Measurements from ENCODE around the gene RBPJL. TPM values are rescaled to one million over a fixed set of nuclear protein-coding genes. Genes with fewer than 3 reads are reported as not detected.

Gene RBPJL
- total RNA-seq, 1 experiment from 2014 or later: not detected

DNA sequence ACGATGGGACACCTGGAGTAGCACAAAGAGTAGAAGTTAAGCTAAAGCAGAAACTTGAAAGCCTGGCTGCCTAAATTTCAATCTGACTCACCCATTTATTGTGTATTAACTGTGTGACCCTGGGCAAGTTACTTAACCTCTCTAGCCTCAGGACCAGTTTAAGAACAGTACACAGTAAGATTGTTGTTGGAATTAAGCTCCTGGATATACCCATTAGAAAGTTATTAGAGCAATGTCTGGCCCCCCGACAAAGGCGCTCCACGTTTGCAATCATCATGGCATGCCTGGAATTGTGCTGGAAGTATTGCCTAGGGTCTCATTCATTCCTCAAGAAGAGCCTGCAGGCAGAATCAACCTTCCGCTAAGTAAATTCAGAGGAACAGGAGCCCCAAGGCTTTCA lies 40.2 kb downstream of the RBPJL start:
- Histone ChIP-seq H3K36me3 (ENCODE audit: control insufficient read depth in 1 of 2, insufficient read depth in 2 of 2, low read length in 2 of 2) (no peaks in the 10 kb centered on the region; a peak in 1 of 4 replicates), H3K27me3 (ENCODE audit: insufficient read depth, low read length) (no peaks in the 10 kb centered on the region), H3K9me2 (ENCODE audit: insufficient read depth) (no peaks in the 10 kb centered on the region), H3K79me2 (ENCODE audit: insufficient read depth, low read length) (peaks cover 63% of the 10 kb centered on the region), H3K9me3 (ENCODE audit: control insufficient read depth in 1 of 2, insufficient read depth in 1 of 2, low read depth in 1 of 2, low read length in 2 of 2) (no peaks in the 10 kb centered on the region), H4K20me1 (ENCODE audit: insufficient read depth) (no peaks in the 10 kb centered on the region), H3K27ac (ENCODE audit: low read depth, low read length) (peak overlapping the region; percentile 82), H3K4me1 (ENCODE audit: control insufficient read depth in 1 of 2, insufficient read depth in 2 of 2, low read length in 2 of 2) (peaks cover 57 to 67% of the 10 kb centered on the region in 2 experiments), H2AFZ (ENCODE audit: low read depth, low read length, poor library complexity, severe bottlenecking) (no peak overlapping the region), H3K4me2 (ENCODE audit: low read length) (peak overlapping the region; percentile 91), H3K4me3 (replicated peaks in 1 of 2; ENCODE audit: low read depth in 1 of 2, low read length in 2 of 2) (peak overlapping the region; percentile 82 to 84), H3K9ac (ENCODE audit: low read length) (peak overlapping the region; percentile 80)
- ATAC-seq: no peak
- TF ChIP-seq FOSL1 (IDR thresholded peaks at IDR 0.05; ENCODE audit: low read depth) (no peak), EGR1 (IDR thresholded peaks at IDR 0.05; ENCODE audit: low read depth) (no peak), TCF7L2 (IDR thresholded peaks at IDR 0.05; ENCODE audit: borderline replicate concordance, extremely low read depth, insufficient read depth, insufficient read length) (no peak), EZH2 (IDR thresholded peaks at IDR 0.05) (no peak), EZH2phosphoT487 (IDR thresholded peaks at IDR 0.05; ENCODE audit: borderline replicate concordance) (no peak), POLR2AphosphoS5 (IDR thresholded peaks at IDR 0.05; ENCODE audit: low read depth, low read length) (no peak), ELF1 (IDR thresholded peaks at IDR 0.05; ENCODE audit: borderline replicate concordance, low read depth) (no peak), CBX3 (IDR thresholded peaks at IDR 0.05; ENCODE audit: low read depth) (no peak), SRF (IDR thresholded peaks at IDR 0.05; ENCODE audit: low read depth) (no peak), JUND (IDR thresholded peaks at IDR 0.05) (no peak), SP1 (IDR thresholded peaks at IDR 0.05; ENCODE audit: low read depth) (no peak)
- TF ChIP-seq, protein P1, sequence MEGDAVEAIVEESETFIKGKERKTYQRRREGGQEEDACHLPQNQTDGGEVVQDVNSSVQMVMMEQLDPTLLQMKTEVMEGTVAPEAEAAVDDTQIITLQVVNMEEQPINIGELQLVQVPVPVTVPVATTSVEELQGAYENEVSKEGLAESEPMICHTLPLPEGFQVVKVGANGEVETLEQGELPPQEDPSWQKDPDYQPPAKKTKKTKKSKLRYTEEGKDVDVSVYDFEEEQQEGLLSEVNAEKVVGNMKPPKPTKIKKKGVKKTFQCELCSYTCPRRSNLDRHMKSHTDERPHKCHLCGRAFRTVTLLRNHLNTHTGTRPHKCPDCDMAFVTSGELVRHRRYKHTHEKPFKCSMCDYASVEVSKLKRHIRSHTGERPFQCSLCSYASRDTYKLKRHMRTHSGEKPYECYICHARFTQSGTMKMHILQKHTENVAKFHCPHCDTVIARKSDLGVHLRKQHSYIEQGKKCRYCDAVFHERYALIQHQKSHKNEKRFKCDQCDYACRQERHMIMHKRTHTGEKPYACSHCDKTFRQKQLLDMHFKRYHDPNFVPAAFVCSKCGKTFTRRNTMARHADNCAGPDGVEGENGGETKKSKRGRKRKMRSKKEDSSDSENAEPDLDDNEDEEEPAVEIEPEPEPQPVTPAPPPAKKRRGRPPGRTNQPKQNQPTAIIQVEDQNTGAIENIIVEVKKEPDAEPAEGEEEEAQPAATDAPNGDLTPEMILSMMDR (IDR thresholded peaks at IDR 0.05 in 2 of 3, conservative IDR thresholded peaks at IDR 0.05 in 1 of 3; ENCODE audit: borderline replicate concordance in 1 of 3, insufficient read depth in 1 of 3, low read depth in 2 of 3, low read length in 2 of 3): no peak
- TF ChIP-seq, protein P2, sequence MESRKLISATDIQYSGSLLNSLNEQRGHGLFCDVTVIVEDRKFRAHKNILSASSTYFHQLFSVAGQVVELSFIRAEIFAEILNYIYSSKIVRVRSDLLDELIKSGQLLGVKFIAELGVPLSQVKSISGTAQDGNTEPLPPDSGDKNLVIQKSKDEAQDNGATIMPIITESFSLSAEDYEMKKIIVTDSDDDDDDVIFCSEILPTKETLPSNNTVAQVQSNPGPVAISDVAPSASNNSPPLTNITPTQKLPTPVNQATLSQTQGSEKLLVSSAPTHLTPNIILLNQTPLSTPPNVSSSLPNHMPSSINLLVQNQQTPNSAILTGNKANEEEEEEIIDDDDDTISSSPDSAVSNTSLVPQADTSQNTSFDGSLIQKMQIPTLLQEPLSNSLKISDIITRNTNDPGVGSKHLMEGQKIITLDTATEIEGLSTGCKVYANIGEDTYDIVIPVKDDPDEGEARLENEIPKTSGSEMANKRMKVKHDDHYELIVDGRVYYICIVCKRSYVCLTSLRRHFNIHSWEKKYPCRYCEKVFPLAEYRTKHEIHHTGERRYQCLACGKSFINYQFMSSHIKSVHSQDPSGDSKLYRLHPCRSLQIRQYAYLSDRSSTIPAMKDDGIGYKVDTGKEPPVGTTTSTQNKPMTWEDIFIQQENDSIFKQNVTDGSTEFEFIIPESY (IDR thresholded peaks at IDR 0.05; ENCODE audit: extremely low read depth, insufficient replicate concordance, low read length): no peak
- TF ChIP-seq, protein P3, sequence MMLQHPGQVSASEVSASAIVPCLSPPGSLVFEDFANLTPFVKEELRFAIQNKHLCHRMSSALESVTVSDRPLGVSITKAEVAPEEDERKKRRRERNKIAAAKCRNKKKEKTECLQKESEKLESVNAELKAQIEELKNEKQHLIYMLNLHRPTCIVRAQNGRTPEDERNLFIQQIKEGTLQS (IDR thresholded peaks at IDR 0.05): no peak
- TF ChIP-seq, protein P4, sequence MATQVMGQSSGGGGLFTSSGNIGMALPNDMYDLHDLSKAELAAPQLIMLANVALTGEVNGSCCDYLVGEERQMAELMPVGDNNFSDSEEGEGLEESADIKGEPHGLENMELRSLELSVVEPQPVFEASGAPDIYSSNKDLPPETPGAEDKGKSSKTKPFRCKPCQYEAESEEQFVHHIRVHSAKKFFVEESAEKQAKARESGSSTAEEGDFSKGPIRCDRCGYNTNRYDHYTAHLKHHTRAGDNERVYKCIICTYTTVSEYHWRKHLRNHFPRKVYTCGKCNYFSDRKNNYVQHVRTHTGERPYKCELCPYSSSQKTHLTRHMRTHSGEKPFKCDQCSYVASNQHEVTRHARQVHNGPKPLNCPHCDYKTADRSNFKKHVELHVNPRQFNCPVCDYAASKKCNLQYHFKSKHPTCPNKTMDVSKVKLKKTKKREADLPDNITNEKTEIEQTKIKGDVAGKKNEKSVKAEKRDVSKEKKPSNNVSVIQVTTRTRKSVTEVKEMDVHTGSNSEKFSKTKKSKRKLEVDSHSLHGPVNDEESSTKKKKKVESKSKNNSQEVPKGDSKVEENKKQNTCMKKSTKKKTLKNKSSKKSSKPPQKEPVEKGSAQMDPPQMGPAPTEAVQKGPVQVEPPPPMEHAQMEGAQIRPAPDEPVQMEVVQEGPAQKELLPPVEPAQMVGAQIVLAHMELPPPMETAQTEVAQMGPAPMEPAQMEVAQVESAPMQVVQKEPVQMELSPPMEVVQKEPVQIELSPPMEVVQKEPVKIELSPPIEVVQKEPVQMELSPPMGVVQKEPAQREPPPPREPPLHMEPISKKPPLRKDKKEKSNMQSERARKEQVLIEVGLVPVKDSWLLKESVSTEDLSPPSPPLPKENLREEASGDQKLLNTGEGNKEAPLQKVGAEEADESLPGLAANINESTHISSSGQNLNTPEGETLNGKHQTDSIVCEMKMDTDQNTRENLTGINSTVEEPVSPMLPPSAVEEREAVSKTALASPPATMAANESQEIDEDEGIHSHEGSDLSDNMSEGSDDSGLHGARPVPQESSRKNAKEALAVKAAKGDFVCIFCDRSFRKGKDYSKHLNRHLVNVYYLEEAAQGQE (IDR thresholded peaks at IDR 0.05; ENCODE audit: low read depth): no peak
- CTCF ChIA-PET: interaction anchor here (1.8 kb wide), 1 partner anchor 16 kb away, joined by 7 read pairs; the partner anchor contains the start of gene SYS1
- POLR2A ChIA-PET: interaction anchor here (1.2 to 4.7 kb wide), 6 partner anchors 8 to 61 kb away, joined by 4 to 55 read pairs (median 16); partner anchors contain the start of gene SYS1
- intact Hi-C loops (cut with micrococcal nuclease): no loop called here
- RAD21 ChIA-PET (ENCODE audit: low non-redundant PET in 1 of 2, low total read pairs in 2 of 2, uncharacterized antibody in 2 of 2, unreplicated experiment in 2 of 2): interaction anchor here in 1 of 2 experiments (1.2 kb wide), 1 partner anchor 10 kb away, joined by 3 read pairs; no protein-coding TSS in a partner anchor
- no peak for DNase-seq (ENCODE audit: low read depth, low spot score)
- no TSS peak for BruUV-seq (replicated peaks)
